Measurements from ENCODE around the gene C1QTNF4. TPM values are rescaled to one million over a fixed set of nuclear protein-coding genes. Genes with fewer than 3 reads are reported as not detected.
A peak's percentile ranks its signal among the peaks of the same experiment; 100 is the strongest.
"Not testable (repeated sequence)": the region's sequence is repeated elsewhere in the genome, so short reads cannot be mapped to it uniquely, and the experiment has no call there.

Gene C1QTNF4
- total RNA-seq (2014; rRNA removed): 0.19 TPM in 1 of 2 replicates, not detected in the other
- polyA plus RNA-seq (2012): not detected

- DNase-seq (ENCODE audit: low read depth): no peak
Measured at GRCh38 chr11:47593934-47594855, at the start of gene C1QTNF4. C1QTNF4 (minus strand) TSS chr11:47594411; CDS start chr11:47590810, 3,601 bp downstream.

DNA sequence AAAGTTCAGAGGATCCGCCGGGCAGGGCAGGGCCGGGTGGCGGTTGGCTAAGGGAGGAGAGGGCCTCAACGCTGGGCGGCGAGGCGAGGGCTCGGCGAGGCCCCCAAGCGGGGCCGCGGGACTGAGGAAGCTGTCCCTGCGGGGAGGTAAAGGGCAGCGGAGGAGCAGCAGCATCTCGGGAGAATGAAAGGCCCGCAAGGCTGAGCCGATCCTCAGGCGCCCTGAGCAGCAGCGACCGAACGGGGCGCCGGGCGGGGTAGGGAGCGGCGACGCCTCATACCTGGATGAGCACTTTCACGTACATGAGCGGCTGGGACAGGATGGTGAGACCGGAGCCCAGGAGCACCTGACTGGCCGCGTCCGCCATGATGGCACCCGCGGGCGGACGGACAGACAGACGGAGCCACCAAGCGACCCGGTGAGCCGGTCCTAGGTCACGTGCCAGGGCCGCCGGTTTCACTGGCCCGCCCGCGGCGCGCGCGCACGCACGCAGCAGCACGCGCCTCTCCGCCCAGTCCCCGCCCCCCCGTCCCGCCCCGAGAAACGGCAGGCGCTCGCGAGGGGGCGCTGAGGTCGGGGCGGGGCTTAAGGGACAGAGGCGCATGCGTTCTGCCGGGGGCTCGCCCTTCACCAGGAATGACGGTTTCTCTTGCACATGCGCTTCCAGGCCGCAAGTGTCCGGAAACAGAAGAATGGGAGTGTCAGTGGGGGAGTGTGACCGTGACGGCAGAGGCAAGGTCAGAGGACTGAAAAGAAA lies 48.1 kb upstream of the C1QTNF4 start, which contains the start of gene MTCH2:
MTCH2 (minus strand) TSS at position 461 of the 757 bp plus-strand sequence; CDS start at position 367, 94 bp downstream.
- peak; percentile 96 for DNase-seq (ENCODE audit: low read depth)

DNA sequence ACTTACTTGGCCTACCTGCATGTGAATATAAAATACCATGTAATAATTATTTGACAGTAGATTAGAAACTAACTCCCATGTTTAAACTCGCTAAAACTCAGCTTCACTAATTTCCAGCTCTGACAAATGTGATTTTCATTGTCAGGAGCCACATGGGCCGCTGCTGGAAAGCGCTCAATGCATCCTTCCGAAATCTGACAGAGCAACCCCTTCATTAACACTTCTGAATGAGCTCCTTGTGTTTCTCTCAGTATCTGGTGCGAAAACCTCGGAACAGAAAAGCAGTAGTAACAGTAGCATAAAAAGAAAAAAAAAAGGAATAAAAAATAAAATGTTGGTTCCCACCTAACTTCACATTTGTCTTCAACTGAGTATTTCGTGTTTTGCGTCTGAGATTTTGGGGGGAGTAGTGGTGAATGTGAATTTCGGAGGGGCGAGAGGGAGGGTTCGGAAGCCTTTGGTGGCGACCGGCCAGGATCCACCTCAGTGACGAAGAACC lies 47.4 kb upstream of the C1QTNF4 start:
- no peak for DNase-seq (ENCODE audit: low read depth)

- not testable (repeated sequence) for DNase-seq (ENCODE audit: low read depth)
Measured at GRCh38 chr11:47640506-47640905, 46.3 kb upstream of the C1QTNF4 start.

- not testable (repeated sequence) for DNase-seq (ENCODE audit: low read depth)
Measured at GRCh38 chr11:47636331-47636730, 42.1 kb upstream of the C1QTNF4 start.

DNA sequence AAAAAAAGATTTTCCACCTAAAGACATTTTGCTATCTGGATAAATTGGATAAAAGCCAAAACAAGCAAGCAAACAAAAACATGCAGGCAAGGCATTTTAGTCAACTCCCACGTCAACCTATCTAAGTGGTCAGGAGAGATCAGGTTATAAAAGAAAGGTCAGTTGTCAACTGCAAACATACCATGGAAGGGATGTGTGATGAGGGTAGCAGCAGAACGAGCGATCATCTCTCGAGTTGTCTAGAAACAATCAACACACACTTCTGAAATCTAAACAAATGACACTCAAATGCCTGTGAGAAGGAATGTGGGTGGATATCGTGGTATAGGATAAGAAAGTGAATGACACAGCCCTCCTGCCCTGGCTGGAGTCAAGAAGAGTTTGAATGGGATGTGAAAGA lies 37.3 kb upstream of the C1QTNF4 start:
- DNase-seq (ENCODE audit: low read depth): peak; percentile 14

DNA sequence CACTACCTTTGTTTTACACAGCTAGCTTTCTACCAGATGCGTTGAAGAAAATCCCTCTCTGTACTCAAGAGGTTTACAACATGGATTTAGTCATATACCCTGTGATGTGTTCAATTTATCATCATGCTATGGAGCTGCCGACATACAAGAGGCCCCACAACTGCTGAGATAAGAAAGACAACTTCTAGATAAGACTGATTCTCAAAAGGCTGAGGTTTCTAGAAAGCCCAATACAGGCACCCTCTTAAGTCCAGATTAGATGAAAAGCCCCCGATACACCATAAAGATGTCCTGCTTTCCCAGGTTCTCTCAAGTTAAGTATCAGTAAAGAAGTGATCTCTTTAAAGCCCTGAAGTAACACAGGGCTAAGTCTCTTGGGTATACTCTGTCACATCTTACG lies 33.8 kb upstream of the C1QTNF4 start:
- DNase-seq (ENCODE audit: low read depth): no peak

- no peak for DNase-seq (ENCODE audit: low read depth)
Measured at GRCh38 chr11:47626234-47626633, 32.0 kb upstream of the C1QTNF4 start.

GRCh38 chr11:47620836-47621378 lies 26.7 kb upstream of the C1QTNF4 start:
- no peak for DNase-seq (ENCODE audit: low read depth)

GRCh38 chr11:47617417-47617809 lies 23.2 kb upstream of the C1QTNF4 start:
- peak; percentile 59 for DNase-seq (ENCODE audit: low read depth)

DNA sequence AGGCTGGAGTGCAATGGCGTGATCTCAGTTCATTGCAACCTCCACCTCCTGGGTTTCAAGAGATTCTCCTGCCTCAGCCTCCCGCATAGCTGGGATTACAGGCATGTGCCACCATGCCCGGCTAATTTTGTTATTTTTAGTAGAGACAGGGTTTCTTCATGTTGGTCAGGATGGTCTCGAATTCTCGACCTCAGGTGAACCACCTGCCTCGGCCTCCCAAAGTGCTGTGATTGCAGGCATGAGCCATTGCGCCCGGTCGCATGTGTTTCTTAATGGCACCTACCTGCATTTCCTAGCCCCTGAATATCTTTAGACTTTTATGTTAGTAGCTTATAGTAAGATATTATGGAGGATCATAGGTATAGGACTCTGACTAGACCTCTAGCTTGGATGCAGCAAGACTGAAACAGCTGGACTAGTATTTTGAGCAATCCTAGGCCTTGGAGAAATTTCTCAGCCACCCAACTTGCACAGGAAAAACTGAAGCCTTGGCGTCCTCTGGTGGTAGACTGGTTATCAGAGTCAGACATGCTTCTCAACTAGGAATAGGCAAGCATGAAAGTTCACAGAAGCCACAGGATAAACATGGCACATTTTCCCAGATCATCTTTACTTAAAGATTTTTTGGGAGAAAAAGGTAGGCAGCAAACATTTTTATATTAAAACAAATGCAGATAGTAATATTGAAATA lies 22.7 kb upstream of the C1QTNF4 start:
- DNase-seq (ENCODE audit: low read depth): peak; percentile 76

- no peak for DNase-seq (ENCODE audit: low read depth)
Measured at GRCh38 chr11:47615249-47615648, 21.0 kb upstream of the C1QTNF4 start.

DNA sequence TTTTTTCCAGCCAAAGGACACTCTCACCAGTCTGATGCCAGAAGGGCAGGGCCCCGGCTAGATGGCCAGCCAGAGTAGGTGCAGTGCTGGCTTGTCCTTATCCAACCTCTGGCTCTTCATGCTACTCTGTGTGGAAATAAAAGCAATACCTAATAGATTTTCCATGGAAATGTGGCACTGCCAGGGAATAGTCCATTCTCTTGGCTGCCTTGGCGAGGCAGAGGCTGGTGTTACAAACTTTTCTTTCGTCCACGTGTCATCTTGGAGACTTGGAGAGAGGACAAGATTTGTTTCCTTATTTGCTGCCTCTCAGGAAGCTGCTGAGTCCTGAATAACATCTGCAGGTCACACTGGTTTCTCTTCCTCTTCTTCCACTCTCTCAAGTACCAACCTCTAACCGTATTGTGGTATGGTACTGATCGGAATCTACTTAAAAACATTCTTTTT lies 17.2 kb upstream of the C1QTNF4 start:
- no peak for DNase-seq (ENCODE audit: low read depth)

DNA sequence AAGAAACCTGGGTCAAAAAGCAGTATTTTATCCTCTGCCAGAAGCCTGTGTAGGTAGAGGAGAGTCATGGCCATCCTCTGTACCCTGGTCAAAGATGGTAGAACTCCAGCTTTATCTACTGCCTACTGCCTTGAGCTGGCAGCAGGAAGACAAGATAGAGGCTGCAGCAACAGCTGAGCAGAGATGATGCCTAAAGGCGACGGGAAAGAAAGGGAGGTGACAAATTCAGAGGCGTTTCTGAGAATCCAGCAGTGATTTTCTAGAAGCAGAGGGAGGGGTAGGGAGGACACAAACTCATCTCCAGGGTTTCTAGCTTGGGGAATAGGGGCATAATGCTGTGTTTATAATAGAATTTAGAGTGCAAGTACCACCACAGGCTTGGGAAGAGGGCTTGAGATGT lies 15.5 kb upstream of the C1QTNF4 start:
- no peak for DNase-seq (ENCODE audit: low read depth)

- DNase-seq (ENCODE audit: low read depth): peak; percentile 90
Measured at GRCh38 chr11:47607380-47607779, 13.2 kb upstream of the C1QTNF4 start.

DNA sequence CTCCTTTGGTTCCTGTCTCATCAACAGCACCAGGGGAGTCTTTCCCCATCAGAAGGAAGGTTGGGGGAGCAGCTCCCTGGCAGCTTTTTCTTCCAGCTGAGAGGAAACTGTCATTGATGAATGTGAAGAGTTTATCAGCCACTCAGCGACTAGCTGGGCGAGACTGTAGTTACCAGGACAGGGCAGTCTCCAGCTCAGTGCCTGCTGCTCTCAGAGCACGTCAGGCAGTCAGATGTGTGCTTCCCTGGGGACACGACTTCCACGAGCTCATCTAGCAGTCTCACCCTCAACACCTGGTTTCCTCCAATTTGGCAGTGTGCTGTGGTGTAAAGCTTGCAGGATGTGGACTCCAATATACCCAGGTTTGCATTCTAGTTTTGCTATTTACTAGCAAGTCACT lies 12.5 kb upstream of the C1QTNF4 start:
- DNase-seq (ENCODE audit: low read depth): peak; percentile 31

DNA sequence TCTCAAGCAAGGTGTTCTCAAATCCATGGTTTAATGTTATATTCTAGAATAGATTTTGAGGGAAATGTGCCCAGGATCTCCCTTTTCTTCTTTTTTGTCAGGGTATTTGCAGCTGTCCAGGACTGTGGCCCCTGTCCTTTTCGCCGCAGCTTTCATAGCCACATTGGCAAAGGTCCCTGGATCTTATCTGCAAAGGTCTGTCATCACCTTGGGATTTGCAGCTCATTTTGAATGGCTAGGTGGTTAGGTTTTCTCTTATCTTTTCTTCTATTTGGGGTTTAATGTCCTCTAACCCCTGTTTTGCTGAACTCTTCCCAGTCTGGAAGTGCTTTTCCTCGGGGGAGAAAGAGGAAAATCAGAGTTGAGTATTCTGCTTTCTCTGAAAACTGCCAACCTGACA lies 11.7 kb upstream of the C1QTNF4 start:
- no peak for DNase-seq (ENCODE audit: low read depth)

DNA sequence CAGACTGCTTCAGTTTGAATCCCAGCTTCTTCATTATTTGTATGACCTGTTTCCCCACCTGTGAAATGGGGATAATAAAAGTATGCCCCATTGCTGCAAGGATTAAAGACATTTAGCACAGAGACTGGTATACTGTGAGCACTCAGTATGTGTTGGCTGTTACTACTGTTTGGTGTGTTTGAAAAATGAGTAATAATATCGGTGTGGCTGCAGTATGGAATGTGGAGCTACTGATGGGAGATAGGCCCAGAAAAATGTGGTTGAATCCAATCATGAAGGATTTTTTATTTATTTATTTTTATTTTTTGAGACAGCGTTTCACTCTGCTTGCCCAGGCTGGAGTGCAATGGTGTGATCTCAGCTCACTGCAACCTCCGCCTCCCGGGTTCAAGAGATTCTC lies 9.1 kb upstream of the C1QTNF4 start:
- no peak for DNase-seq (ENCODE audit: low read depth)

GRCh38 chr11:47599902-47600301 lies 5.7 kb upstream of the C1QTNF4 start:
- peak; percentile 11 for DNase-seq (ENCODE audit: low read depth)

DNA sequence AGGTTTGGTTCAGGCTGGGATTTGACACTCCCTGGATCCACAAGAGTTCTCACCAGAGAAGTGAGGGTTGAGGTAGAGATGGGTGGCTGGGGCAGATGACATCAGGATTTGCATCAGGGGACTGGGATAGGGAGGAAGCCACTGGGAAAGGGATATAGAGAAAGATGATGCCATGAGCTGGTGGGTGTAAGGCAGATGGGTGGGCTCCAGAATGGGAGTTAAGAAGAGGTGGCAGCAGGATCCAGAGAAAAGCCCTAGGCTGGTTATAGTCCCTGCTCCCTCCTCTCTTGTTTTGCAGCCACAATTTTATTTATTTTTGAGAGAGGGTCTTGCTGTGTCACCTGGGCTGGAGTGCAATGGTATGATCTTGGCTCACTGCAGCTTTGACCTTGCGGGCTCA lies 1.8 kb upstream of the C1QTNF4 start:
- DNase-seq (ENCODE audit: low read depth): no peak

DNA sequence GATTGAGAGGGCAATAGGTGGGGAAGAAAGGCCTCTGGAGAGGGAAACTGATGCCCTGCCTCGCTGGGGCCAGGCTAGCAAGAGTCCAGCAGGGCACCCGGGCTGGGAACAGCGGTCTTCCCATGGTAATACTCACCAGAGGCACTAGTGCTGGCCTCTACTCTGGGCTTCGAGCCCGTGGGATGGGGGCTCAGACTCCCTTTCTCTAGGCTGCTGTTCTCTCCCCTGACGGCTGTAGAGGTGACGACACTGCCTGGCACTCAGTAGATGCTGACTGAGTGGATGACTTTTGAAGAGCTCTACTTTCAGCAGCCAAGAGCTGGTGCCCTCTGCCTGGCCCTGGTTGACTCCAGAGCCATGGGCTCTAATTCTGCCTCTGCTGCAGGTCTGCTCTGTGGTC lies 818 bp upstream of the C1QTNF4 start:
- DNase-seq (ENCODE audit: low read depth): no peak

Measured in LHCN-M2 (cell line).